Neuronal stem cell (in vitro differentiated cells): ENCODE results near the gene VPS51.

Experiments used
- DNase-seq: peaks from one replicate; pipeline ENCODE4 v3.0.0-alpha.2; 2013; ENCODE audit warnings: low spot score
- H2AFZ ChIP-seq: one replicate; pipeline ENCODE4 v1.6.1; 2013; ENCODE audit warnings: mild to moderate bottlenecking, low read length, inconsistent platforms
- H2AK5ac ChIP-seq: 2 replicates; pipeline ENCODE4 v1.6.1; 2013; ENCODE audit warnings: low read depth, mild to moderate bottlenecking, inconsistent platforms, low read length, moderate library complexity, mixed read lengths
- H2BK120ac ChIP-seq: 2 replicates; pipeline ENCODE4 v1.6.1; 2013; ENCODE audit warnings: low read depth, mild to moderate bottlenecking, inconsistent platforms, low read length, moderate library complexity, mixed read lengths
- H2BK12ac ChIP-seq: one replicate; pipeline ENCODE4 v1.6.1; 2013; ENCODE audit warnings: low read length, inconsistent platforms
- H2BK15ac ChIP-seq: 2 replicates; pipeline ENCODE4 v1.6.1; 2013; ENCODE audit warnings: mild to moderate bottlenecking, low read length, inconsistent platforms, mixed read lengths
- H2BK5ac ChIP-seq: one replicate; pipeline ENCODE4 v1.6.1; 2013; ENCODE audit warnings: inconsistent platforms, mild to moderate bottlenecking, low read length, moderate library complexity
- H3K14ac ChIP-seq: one replicate; pipeline ENCODE4 v1.6.1; 2013; ENCODE audit warnings: low read length, inconsistent platforms
- H3K18ac ChIP-seq: 2 replicates; pipeline ENCODE4 v1.6.1; 2013; ENCODE audit warnings: low read length, inconsistent platforms
- H3K23ac ChIP-seq: 2 replicates; pipeline ENCODE4 v1.6.1; 2013; ENCODE audit warnings: low read depth, mild to moderate bottlenecking, mixed read lengths, low read length, inconsistent platforms; ENCODE audit not compliant: poor library complexity
- H3K27ac ChIP-seq: replicated peaks from 3 replicates; pipeline ENCODE4 v1.5.1; 2013; ENCODE audit warnings: low read length, inconsistent platforms
- H3K27me3 ChIP-seq, 3 experiments: 2 replicates each; pipeline ENCODE4 v1.6.1; 2013; ENCODE audit warnings: low read length in 3 of 3, mild to moderate bottlenecking in 2 of 3, inconsistent platforms in 1 of 3, low read depth in 1 of 3, mixed read lengths in 1 of 3, moderate library complexity in 1 of 3; ENCODE audit not compliant: control insufficient read depth in 3 of 3, insufficient read depth in 3 of 3
- H3K36me3 ChIP-seq, 2 donors: replicated peaks in 1 of 2; 2 replicates each; pipeline ENCODE4 v1.6.1; 2013; ENCODE audit warnings: low read length in 2 of 2; ENCODE audit not compliant: control insufficient read depth in 2 of 2, insufficient read depth in 2 of 2
- H3K4ac ChIP-seq: 2 replicates; pipeline ENCODE4 v1.6.1; 2013; ENCODE audit warnings: inconsistent platforms, mild to moderate bottlenecking, low read length, moderate library complexity
- H3K4me1 ChIP-seq, 2 donors: 1 replicate in 1 of 2; 2 replicates in 1 of 2; pipeline ENCODE4 v1.6.1; 2013; ENCODE audit warnings: low read length in 2 of 2, low read depth in 1 of 2; ENCODE audit not compliant: control insufficient read depth in 2 of 2, insufficient read depth in 1 of 2
- H3K4me2 ChIP-seq: one replicate; pipeline ENCODE4 v1.6.1; 2013; ENCODE audit warnings: mild to moderate bottlenecking, low read length, inconsistent platforms; ENCODE audit not compliant: insufficient read depth, poor library complexity, severe bottlenecking
- H3K4me3 ChIP-seq, 2 donors: 2 replicates each; pipeline ENCODE4 v1.5.1; 2013; ENCODE audit warnings: low read length in 2 of 2, mild to moderate bottlenecking in 2 of 2, inconsistent platforms in 1 of 2, moderate library complexity in 1 of 2
- H3K79me1 ChIP-seq: one replicate; pipeline ENCODE4 v1.6.1; 2013; ENCODE audit warnings: low read depth, mild to moderate bottlenecking, inconsistent platforms, low read length, moderate library complexity
- H3K9ac ChIP-seq: one replicate; pipeline ENCODE4 v1.6.1; 2013; ENCODE audit warnings: mild to moderate bottlenecking, low read depth, low read length, inconsistent platforms; ENCODE audit not compliant: poor library complexity
- H3K9me3 ChIP-seq, 2 donors: replicated peaks in 1 of 2; 2 replicates each; pipeline versions ENCODE3 to v1.6.1; 2013; ENCODE audit warnings: low read length in 2 of 2, mild to moderate bottlenecking in 2 of 2, inconsistent platforms in 1 of 2, low read depth in 1 of 2, mixed read lengths in 1 of 2, moderate library complexity in 1 of 2; ENCODE audit not compliant: control insufficient read depth in 2 of 2, insufficient read depth in 1 of 2
- H4K8ac ChIP-seq: one replicate; pipeline ENCODE4 v1.6.1; 2013; ENCODE audit warnings: low read depth, mild to moderate bottlenecking, inconsistent platforms, low read length, moderate library complexity
- H4K91ac ChIP-seq: one replicate; pipeline ENCODE4 v1.6.1; 2013; ENCODE audit warnings: low read length, low read depth, mild to moderate bottlenecking, inconsistent platforms; ENCODE audit not compliant: poor library complexity
- WGBS, 2 donors: extraction: QIAGEN DNeasy Blood & Tissue Kit; methylation state at CpG; one replicate each; pipeline ENCODE4 v1.1.7; 2013; ENCODE audit warnings: missing lambda C conversion rate in 2 of 2, mixed read lengths in 1 of 2; ENCODE audit not compliant: insufficient read length in 2 of 2, insufficient replicate concordance in 1 of 2; ENCODE audit errors: extremely low coverage in 2 of 2; 5-methylcytosine and 5-hydroxymethylcytosine counted together

The VPS51 gene

DNA sequence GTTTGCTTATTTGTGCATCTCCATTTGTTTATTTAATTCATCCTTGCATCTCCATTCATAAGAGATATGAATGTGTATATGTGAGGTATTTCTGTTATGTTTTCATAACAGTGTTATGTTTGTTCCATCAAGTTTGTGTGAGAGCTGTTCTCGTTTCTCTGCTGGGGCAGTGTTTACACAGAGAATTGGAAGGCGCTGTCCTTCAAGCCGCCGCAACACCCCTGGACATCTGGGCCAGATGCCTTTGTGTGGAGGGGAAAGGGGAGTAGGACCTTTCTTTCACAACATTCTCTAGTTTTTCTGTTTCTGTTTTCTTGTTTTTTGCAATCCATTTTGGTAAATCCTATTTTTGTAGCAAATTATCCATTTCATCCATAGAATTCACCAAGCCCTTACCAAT is 8.6 kb downstream of the VPS51 start:
- H2AK5ac ChIP-seq: no peak overlapping the region
- H3K9me3 ChIP-seq: no peaks in the 10 kb centered on the region
- no peak overlapping the region for H3K27ac ChIP-seq
- DNase-seq: no peak
- no peak overlapping the region for H4K8ac ChIP-seq
- H2BK12ac ChIP-seq: no peak overlapping the region
- H3K23ac ChIP-seq: no peak overlapping the region
- H3K36me3 ChIP-seq: peaks cover 6 to 24% of the 10 kb centered on the region in 2 donors
- no peak overlapping the region for H3K18ac ChIP-seq
- H3K14ac ChIP-seq: no peak overlapping the region
- no CpG with 5 or more reads among the region's 4 CpGs for WGBS, 2 donors
- H3K27me3 ChIP-seq: no peaks in the 10 kb centered on the region
- H4K91ac ChIP-seq: no peak overlapping the region
- H3K4me3 ChIP-seq: no peak overlapping the region
- no peak overlapping the region for H3K4me2 ChIP-seq
- H2BK5ac ChIP-seq: no peak overlapping the region
- H3K4me1 ChIP-seq: no peaks in the 10 kb centered on the region
- no peak overlapping the region for H2BK120ac ChIP-seq
- no peak overlapping the region for H2BK15ac ChIP-seq
- no peak overlapping the region for H3K4ac ChIP-seq
- H3K9ac ChIP-seq: no peak overlapping the region
- H3K79me1 ChIP-seq: peaks cover 1% of the 10 kb centered on the region
- no peak overlapping the region for H2AFZ ChIP-seq

DNA sequence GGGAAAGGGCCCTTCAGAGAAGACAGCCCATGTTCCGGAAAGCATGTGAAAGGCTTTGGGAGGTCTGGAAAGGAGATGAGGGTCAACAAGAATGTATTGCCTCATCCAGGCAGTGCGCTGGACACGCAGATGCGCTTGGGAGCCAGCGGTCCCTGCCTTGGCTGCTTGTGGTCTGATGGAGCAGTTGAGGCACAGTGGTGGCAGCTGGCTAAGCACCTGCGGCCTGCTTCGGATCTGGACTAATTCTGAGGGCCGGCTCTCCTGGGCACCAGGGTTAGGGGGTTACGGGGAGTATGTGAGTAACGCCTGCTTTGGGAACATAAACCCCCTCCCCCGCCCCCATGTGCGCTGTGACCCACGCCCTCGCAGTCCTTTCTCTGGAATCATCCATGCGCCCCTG is 11.1 kb downstream of the VPS51 start:
- Histone ChIP-seq H3K9me3 (no peaks in the 10 kb centered on the region), H4K8ac (no peak overlapping the region), H2BK12ac (no peak overlapping the region), H3K79me1 (peaks cover 4% of the 10 kb centered on the region), H2AK5ac (no peak overlapping the region), H3K27ac (no peak overlapping the region), H3K14ac (no peak overlapping the region), H3K27me3 (no peaks in the 10 kb centered on the region), H3K23ac (no peak overlapping the region), H4K91ac (no peak overlapping the region), H3K9ac (peak overlapping the region; percentile 50), H3K4ac (no peak overlapping the region), H3K4me1 (peaks cover 5 to 11% of the 10 kb centered on the region in 2 donors), H3K36me3 (peaks cover 8 to 24% of the 10 kb centered on the region in 2 donors), H2BK5ac (no peak overlapping the region), H3K18ac (no peak overlapping the region), H3K4me3 (no peak overlapping the region), H2BK15ac (no peak overlapping the region), H3K4me2 (no peak overlapping the region), H2AFZ (no peak overlapping the region), H2BK120ac (no peak overlapping the region)
- DNase-seq: no peak
- WGBS, 2 donors: no CpG with 5 or more reads among the region's 15 CpGs

DNA sequence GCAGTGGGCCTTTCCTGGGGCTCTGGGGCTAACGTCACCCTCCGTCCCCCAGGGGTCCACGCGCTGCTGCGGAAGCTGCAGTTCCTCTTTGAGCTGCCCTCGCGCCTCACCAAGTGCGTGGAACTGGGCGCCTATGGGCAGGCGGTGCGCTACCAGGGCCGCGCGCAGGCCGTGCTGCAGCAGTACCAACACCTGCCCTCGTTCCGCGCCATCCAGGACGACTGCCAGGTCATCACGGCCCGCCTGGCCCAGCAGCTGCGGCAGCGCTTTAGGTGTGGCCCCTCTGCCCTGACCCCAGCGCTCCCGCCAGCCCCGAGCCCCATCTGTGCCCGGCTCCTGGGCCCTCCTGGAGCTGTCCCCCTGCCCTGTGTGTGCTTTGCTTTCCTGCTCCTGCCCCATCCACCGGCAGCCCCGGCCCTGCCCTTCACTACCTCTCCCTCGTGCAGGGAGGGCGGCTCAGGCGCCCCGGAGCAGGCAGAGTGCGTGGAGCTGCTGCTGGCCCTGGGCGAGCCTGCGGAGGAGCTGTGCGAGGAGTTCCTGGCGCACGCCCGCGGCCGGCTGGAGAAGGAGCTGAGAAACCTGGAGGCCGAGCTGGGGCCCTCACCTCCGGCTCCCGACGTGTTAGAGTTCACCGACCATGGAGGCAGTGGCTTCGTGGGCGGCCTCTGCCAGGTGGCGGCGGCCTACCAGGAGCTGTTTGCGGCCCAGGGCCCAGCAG is 11.9 kb downstream of the VPS51 start:
- Histone ChIP-seq H3K9me3 (no peaks in the 10 kb centered on the region), H3K79me1 (peaks cover 6% of the 10 kb centered on the region), H2BK12ac (peak overlapping the region; percentile 36), H3K4me1 (peaks cover 6 to 13% of the 10 kb centered on the region in 2 donors), H3K27ac (no peak overlapping the region), H3K9ac (no peak overlapping the region), H2BK120ac (no peak overlapping the region), H3K4me3 (no peak overlapping the region), H3K4me2 (no peak overlapping the region), H3K18ac (no peak overlapping the region), H4K91ac (no peak overlapping the region), H2BK15ac (no peak overlapping the region), H3K27me3 (no peaks in the 10 kb centered on the region), H2AK5ac (no peak overlapping the region), H2AFZ (no peak overlapping the region), H3K36me3 (peaks cover 6 to 24% of the 10 kb centered on the region in 2 donors), H3K4ac (no peak overlapping the region), H3K23ac (peak overlapping the region; percentile 71), H3K14ac (no peak overlapping the region), H2BK5ac (no peak overlapping the region), H4K8ac (peak overlapping the region; percentile 43)
- DNase-seq: no peak
- no CpG with 5 or more reads among the region's 52 CpGs for WGBS, 2 donors

GRCh38 chr11:65108469-65109123 is 12.6 kb downstream of the VPS51 start:
- no peak overlapping the region for H2BK12ac ChIP-seq
- no peaks in the 10 kb centered on the region for H3K27me3 ChIP-seq
- H3K9ac ChIP-seq: no peak overlapping the region
- no peak overlapping the region for H2AFZ ChIP-seq
- no peak overlapping the region for H3K4me3 ChIP-seq
- no peaks in the 10 kb centered on the region for H3K9me3 ChIP-seq
- H2BK5ac ChIP-seq: no peak overlapping the region
- H2AK5ac ChIP-seq: no peak overlapping the region
- no peak overlapping the region for H2BK15ac ChIP-seq
- H3K23ac ChIP-seq: no peak overlapping the region
- no CpG with 5 or more reads among the region's 38 CpGs for WGBS, 2 donors
- H3K27ac ChIP-seq: no peak overlapping the region
- no peak overlapping the region for H3K14ac ChIP-seq
- no peak overlapping the region for H3K18ac ChIP-seq
- no peak for DNase-seq
- H4K8ac ChIP-seq: no peak overlapping the region
- H2BK120ac ChIP-seq: no peak overlapping the region
- H3K4me2 ChIP-seq: no peak overlapping the region
- peaks cover 7 to 18% of the 10 kb centered on the region in 2 donors for H3K4me1 ChIP-seq
- H4K91ac ChIP-seq: no peak overlapping the region
- peaks cover 9% of the 10 kb centered on the region for H3K79me1 ChIP-seq
- H3K4ac ChIP-seq: no peak overlapping the region
- peaks cover 6 to 29% of the 10 kb centered on the region in 2 donors for H3K36me3 ChIP-seq
